Heart left ventricle (tissue), 16 donors: ENCODE measurements around the gene WDR5. TPM values are rescaled to one million over a fixed set of nuclear protein-coding genes. Genes with fewer than 3 reads are reported as not detected.
A peak's percentile ranks its signal among the peaks of the same experiment; 100 is the strongest.

Experiments
- ATAC-seq, 4 donors: fragments of 200-7000 bp; cut with Tn5 transposase; one replicate each; pipeline ENCODE4 v1.9.1; 2020 to 2022; ENCODE audit warnings: moderate library complexity in 4 of 4, mild to moderate bottlenecking in 3 of 4, moderate number of reproducible peaks in 1 of 4
- DNase-seq, 5 donors: peaks; one replicate each; pipeline ENCODE4 v3.0.0-alpha.2; 2020
- H3K27ac ChIP-seq, 12 donors: fragments of 200-600 bp; sonication (generic) in 4 of 12; one replicate each; pipeline versions ENCODE4 v1.5.0 to v1.8.0; 2016 to 2022; ENCODE audit warnings: mild to moderate bottlenecking in 2 of 12
- H3K27me3 ChIP-seq, 9 donors: fragments of 200-600 bp; sonication (generic) in 2 of 9; one replicate each; pipeline versions ENCODE4 v1.5.1 to v1.8.0; 2016 to 2022; ENCODE audit warnings: mild to moderate bottlenecking in 3 of 9
- H3K36me3 ChIP-seq, 9 donors: fragments of 200-600 bp; sonication (generic) in 2 of 9; one replicate each; pipeline versions ENCODE4 v1.5.0 to v1.8.0; 2018 to 2022; ENCODE audit warnings: mild to moderate bottlenecking in 2 of 9
- H3K4me1 ChIP-seq, 12 donors: fragments of 200-600 bp; sonication (generic) in 4 of 12; one replicate each; pipeline versions ENCODE4 v1.5.0 to v1.8.0; 2016 to 2022; ENCODE audit warnings: mild to moderate bottlenecking in 3 of 12
- H3K4me3 ChIP-seq, 12 donors: fragments of 200-600 bp; sonication (generic) in 4 of 12; one replicate each; pipeline versions ENCODE4 v1.5.0 to v1.8.0; 2017 to 2022; ENCODE audit warnings: mild to moderate bottlenecking in 9 of 12, moderate library complexity in 4 of 12
- H3K9me3 ChIP-seq, 12 donors: fragments of 200-600 bp; sonication (generic) in 4 of 12; one replicate each; pipeline versions ENCODE4 v1.5.0 to v1.8.0; 2016 to 2022; ENCODE audit warnings: mild to moderate bottlenecking in 1 of 12
- CTCF ChIP-seq, 12 donors: fragments of 200-600 bp; sonication (generic) in 4 of 12; IDR thresholded peaks; one replicate each; pipeline versions ENCODE4 v1.5.0 to v1.8.0; 2018 to 2022; ENCODE audit warnings: antibody characterized with exemption in 12 of 12, mild to moderate bottlenecking in 5 of 12
- POLR2A ChIP-seq, 2 donors: fragments of 450-650 bp; IDR thresholded peaks; one replicate each; pipeline ENCODE4 v1.6.1; 2017; ENCODE audit warnings: antibody characterized with exemption in 2 of 2, mild to moderate bottlenecking in 2 of 2, moderate library complexity in 2 of 2
- whole genome bisulfite sequencing, 4 donors: extraction: QIAGEN DNeasy Blood & Tissue Kit in 2 of 4; methylation state at CpG; one replicate each; pipeline versions ENCODE4 v1.1.5 to v1.1.7; 2013 to 2018; 5-methylcytosine and 5-hydroxymethylcytosine counted together
- intact Hi-C, 10 donors: fragments of 100-400 bp; cut with DNase I; formaldehyde crosslinking; loops; one replicate each; pipeline versions ENCODE4 v1.11.1 to v1.14.2; 2022
- polyA plus RNA-seq, 2 donors: library from polyadenylated mRNA; stranded (reverse); fragments of 200-250 nt; gene quantifications; one replicate each; pipeline ENCODE4 v1.2.3, GENCODE V29; 2013
- total RNA-seq, 9 donors: library from RNA; depleted of rRNA in 2 of 9; stranded (reverse); fragments of >200 nt in 2 of 9; fragmentation: NEBNext Ultra II Directional in 3 of 9; extraction: Animal tissue kit (Norgen Biotek cat#: 25700) in 3 of 9; gene quantifications; one replicate each; pipeline versions ENCODE4 v1.1.0 to v1.2.4, GENCODE V29; 2016 to 2023
- donor health status: ischemic (EF 13 %, LVEDD 7.1; RV severe dilation, severe dysfunction).
- donor health status: healthy with polysubstance abuse.
- donor health status: DM: no; HTN: yes; CAD: no.
- donor health status: DM: no; HTN: no; CAD: no.
- donor health status: ischemic (EF 25% LVEDD 6.9; RV normal size, moderate dysfunction).
- donor health status: ischemic (EF 25% LVEDD 5.7; RV mildly dilated, moderate dysfunction).
- donor health status: healthy.
- donor health status: DM: yes; HTN: yes; CAD: no.
- donor health status: ischemic (EF 35%, LVEDD 5.7; RV mildly dilated, moderate dysfunction).
- donor health status: nonischemic (EF 11% LVEDD 7.7; RV severe dilation, severe dysfunction).
- donor health status: DM: yes; HTN: yes; CAD: no.
- donor health status: PGD.
- donor health status: ischemic (EF 29% LVEDD 5.4; RV normal size, mild dysfunction).
- donor health status: nonischemic (EF 23%, LVEDD 6.1; RV moderate dilation, normal function).

The WDR5 gene
- total and polyA plus RNA-seq, 11 donors: 12.9 to 24.7 (median 17.2) TPM

DNA sequence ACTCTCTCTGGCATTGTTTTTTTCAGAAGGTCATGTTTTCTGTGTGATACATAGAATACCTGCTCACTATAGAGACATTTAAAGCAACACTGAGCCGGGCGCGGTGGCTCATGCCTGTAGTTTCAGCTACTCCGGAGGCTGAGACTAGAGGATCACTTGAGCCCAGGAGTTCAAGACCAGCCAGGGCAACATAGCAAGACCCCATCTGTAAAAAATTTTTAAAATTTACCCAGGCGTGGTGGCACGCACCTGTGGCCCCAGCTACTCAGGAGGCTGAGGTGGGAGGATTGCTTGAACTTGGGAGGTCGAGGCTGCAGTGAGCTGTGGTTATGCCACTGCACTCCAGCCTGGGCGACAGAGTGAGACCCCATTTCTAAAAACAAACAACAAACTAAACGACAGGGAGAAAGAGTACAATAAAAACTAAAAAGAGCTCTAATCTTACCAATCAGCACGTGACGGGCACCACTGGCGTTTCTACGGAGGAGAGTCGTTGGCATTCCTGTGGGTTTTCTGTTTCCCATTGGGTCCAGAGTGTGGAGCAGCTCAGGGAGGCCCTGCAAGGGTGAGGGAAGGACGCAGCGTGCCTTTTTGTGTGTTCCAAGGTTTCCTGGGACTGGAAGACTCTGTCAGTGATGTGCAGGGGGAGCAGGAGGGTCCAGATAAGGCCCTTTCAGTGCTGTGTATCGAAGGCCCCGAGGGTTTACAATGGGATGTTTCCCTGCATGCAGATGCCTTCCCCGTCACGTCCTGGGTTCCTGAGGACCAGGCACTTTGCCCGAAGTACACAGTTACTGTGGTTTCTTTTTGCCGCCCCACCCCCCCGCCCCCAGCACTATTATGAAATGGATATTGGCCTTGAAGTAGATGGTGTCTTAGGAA, 35.7 kb downstream of the WDR5 start:
- 63 to 81% (median 72%) methylated on average over 23 of the region's 23 CpGs for WGBS, 4 donors
- H3K4me3 ChIP-seq: no peak overlapping the region
- H3K27ac ChIP-seq: peak overlapping the region in 7 of 12 donors; percentile 19 to 55 (median 31)
- TF ChIP-seq CTCF (IDR thresholded peaks at IDR 0.05): no peak
- TF ChIP-seq POLR2A (IDR thresholded peaks at IDR 0.05): no peak
- ATAC-seq (no peak), DNase-seq (no peak)
- peaks cover 0 to 38% (median 16%) of the 10 kb centered on the region in 12 donors for H3K4me1 ChIP-seq
- intact Hi-C loops: loop anchor here (1.0 to 10.0 kb wide), 13 partner anchors 45 to 573 kb away; partner anchors contain the start of genes RXRA (in 6 of the 10) and COL5A1 (in 1 of the 10)
- peaks cover 0 to 24% (median 8%) of the 10 kb centered on the region in 9 donors for H3K27me3 ChIP-seq
- H3K9me3 ChIP-seq: peaks cover 0 to 8% (median 0%) of the 10 kb centered on the region in 12 donors
- H3K36me3 ChIP-seq: no peaks in the 10 kb centered on the region

DNA sequence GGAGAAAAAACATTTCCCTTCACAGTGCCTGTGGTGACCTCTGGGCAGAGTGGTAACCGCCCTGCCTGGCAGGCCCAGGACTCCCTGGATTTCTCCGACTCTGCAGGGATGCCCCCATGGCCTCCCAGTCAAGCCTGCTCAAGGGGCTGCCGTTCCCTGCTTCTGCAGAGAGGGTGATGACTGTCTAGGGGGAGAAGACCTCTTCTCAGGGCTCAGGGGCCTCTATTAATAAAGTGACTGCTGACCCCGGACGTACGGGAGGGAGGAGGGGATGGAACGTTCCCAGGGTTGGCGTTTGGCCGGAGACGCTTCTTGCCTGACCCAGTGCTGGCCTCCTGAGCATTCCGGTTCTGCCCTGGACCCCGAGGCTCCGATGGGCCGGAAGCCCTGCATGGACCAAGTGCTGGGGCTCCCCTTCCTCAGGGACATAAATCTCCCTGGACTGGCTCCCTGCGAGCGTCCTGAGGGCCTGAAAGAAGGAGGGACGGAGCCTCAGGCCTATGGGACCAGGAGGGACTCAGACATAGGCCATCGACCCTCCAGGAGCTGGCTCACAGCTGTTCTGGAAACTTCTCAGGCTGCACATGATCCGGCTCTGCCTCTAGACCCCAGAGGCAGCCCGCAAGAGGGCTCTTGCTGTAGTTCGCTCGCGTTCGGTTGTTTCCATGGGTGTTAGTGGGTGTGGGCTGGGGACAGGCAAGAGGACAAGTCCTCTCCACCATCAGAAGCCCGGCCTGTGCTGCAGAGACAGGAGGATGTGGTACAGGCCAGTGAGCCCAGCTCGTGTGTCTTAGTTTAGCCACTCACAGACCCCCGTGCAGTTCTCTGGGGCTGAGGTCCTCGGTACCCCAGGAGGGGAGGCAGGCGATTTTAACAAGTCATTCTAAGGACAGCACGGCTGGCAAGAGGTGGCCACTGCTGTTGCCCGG, 36.6 kb downstream of the WDR5 start:
- ATAC-seq: peak in 3 of 4 donors; percentile 3 to 18 (median 4)
- Histone ChIP-seq H3K4me3 (no peak overlapping the region), H3K9me3 (peaks cover 0 to 8% (median 0%) of the 10 kb centered on the region in 12 donors), H3K4me1 (peaks cover 0 to 38% (median 16%) of the 10 kb centered on the region in 12 donors), H3K27ac (peak overlapping the region in 9 of 12 donors; percentile 1 to 55 (median 31)), H3K36me3 (no peaks in the 10 kb centered on the region), H3K27me3 (peaks cover 0 to 24% (median 8%) of the 10 kb centered on the region in 9 donors)
- peak in 4 of 5 donors; percentile 54 to 76 (median 59) for DNase-seq
- WGBS, 4 donors: 81 to 86% (median 83%) methylated on average over 27 to 31 of the region's 31 CpGs
- TF ChIP-seq POLR2A (IDR thresholded peaks at IDR 0.05): no peak
- TF ChIP-seq CTCF (IDR thresholded peaks at IDR 0.05): no peak
- intact Hi-C loops: loop anchor here (5.0 to 10.0 kb wide), 9 partner anchors 102 to 572 kb away; partner anchors contain the start of genes RXRA (in 6 of the 10) and COL5A1 (in 1 of the 10)

GRCh38 chr9:134173127-134174072, 37.5 kb downstream of the WDR5 start:
- H3K4me3 ChIP-seq: no peak overlapping the region
- H3K9me3 ChIP-seq: peaks cover 0 to 7% (median 0%) of the 10 kb centered on the region in 12 donors
- peaks cover 0 to 38% (median 18%) of the 10 kb centered on the region in 12 donors for H3K4me1 ChIP-seq
- DNase-seq: peak in 1 of 5 donors; percentile 51
- intact Hi-C loops: loop anchor here (5.0 to 10.0 kb wide), 9 partner anchors 101 to 571 kb away; partner anchors contain the start of genes RXRA (in 6 of the 10) and COL5A1 (in 1 of the 10)
- peaks cover 0 to 29% (median 10%) of the 10 kb centered on the region in 9 donors for H3K27me3 ChIP-seq
- 91 to 93% (median 91%) methylated on average over 42 to 46 of the region's 46 CpGs for WGBS, 4 donors
- TF ChIP-seq POLR2A (IDR thresholded peaks at IDR 0.05) (no peak), CTCF (IDR thresholded peaks at IDR 0.05) (no peak)
- ATAC-seq: no peak
- no peaks in the 10 kb centered on the region for H3K36me3 ChIP-seq
- peak overlapping the region in 6 of 12 donors; percentile 19 to 55 (median 34) for H3K27ac ChIP-seq
